K562 (cell line): Measurements from ENCODE around the gene VWA7. TPM values are rescaled to one million over a fixed set of nuclear protein-coding genes. Genes with fewer than 3 reads are reported as not detected.

Experiments used
- CHD1 ChIP-seq: fragments of 200-600 bp; sonication (generic); IDR thresholded peaks from one replicate; pipeline ENCODE4 v1.6.1; 2012; ENCODE audit warnings: mild to moderate bottlenecking, moderate library complexity, low read length, inconsistent platforms
- FOXP1 ChIP-seq: sonication (generic); formaldehyde crosslinking; IDR thresholded peaks from 2 replicates; pipeline ENCODE4 v1.8.0; 2022; ENCODE audit warnings: mild to moderate bottlenecking, missing genetic modification reagents
- GATAD2B ChIP-seq: fragments of 450-650 bp; IDR thresholded peaks from 2 replicates; pipeline ENCODE4 v1.6.1; 2017; ENCODE audit warnings: mild to moderate bottlenecking, borderline replicate concordance
- TCF7L2 ChIP-seq: fragments of 150-350 bp; IDR thresholded peaks from 2 replicates; pipeline ENCODE4 v1.6.1; 2016; ENCODE audit warnings: low read depth, mild to moderate bottlenecking, low read length, moderate library complexity
- TRIM28 ChIP-seq: fragments of 450-650 bp; IDR thresholded peaks from 2 replicates; pipeline ENCODE4 v1.6.1; 2017
- ZBTB17 ChIP-seq: fragments of 450-650 bp; formaldehyde crosslinking; IDR thresholded peaks from 2 replicates; pipeline ENCODE4 v1.4.0; 2020; ENCODE audit warnings: mild to moderate bottlenecking
- ZNF263 ChIP-seq: sonication (generic); formaldehyde crosslinking; IDR thresholded peaks from 2 replicates; pipeline ENCODE4 v1.8.0; 2022; ENCODE audit warnings: mild to moderate bottlenecking, missing genetic modification reagents, borderline replicate concordance
- polyA plus RNA-seq, 8 experiments: library from polyadenylated mRNA; depleted of rRNA in 4 of 8; stranded (reverse) in 5 of 8; unstranded in 3 of 8; fragments of >200 nt; fragmentation: Nextera tagmentation in 2 of 8; fragmentation: Illumina TruSeq in 1 of 8; extraction: Ambion mirVana in 2 of 8; extraction: Trizol in 1 of 8; gene quantifications; 2 replicates each; pipeline versions ENCODE4 v1.2.1 to v1.2.3, GENCODE V29; 2011 to 2014; ENCODE audit warnings: inconsistent platforms in 1 of 8, missing spikeins in 1 of 8
- total RNA-seq, 7 experiments: library from RNA; depleted of rRNA in 6 of 7; stranded (reverse); fragments of >200 nt in 6 of 7; fragmentation: Illumina TruSeq in 2 of 7; extraction: Trizol in 2 of 7; gene quantifications; 2 replicates each; pipeline versions ENCODE4 v1.2.1 to v1.2.3, GENCODE V29; 2011 to 2021; ENCODE audit warnings: low replicate concordance in 1 of 7
- TF ChIP-seq, protein P1 (sequence below), 2 experiments: fragments of 450-650 bp in 1 of 2; sonication (generic) in 1 of 2; formaldehyde crosslinking in 1 of 2; IDR thresholded peaks in 1 of 2; conservative IDR thresholded peaks in 1 of 2; 2 replicates each; pipeline versions ENCODE4 v1.6.1 to v1.8.1; 2016 to 2023; ENCODE audit warnings: mild to moderate bottlenecking in 2 of 2, moderate library complexity in 2 of 2, inconsistent platforms in 1 of 2, missing genetic modification reagents in 1 of 2
- TF ChIP-seq, protein P2 (sequence below): IDR thresholded peaks from 2 replicates; pipeline ENCODE4 v1.6.1; 2012; ENCODE audit warnings: low read depth, low read length, improper control_type of control experiment, borderline replicate concordance
- TF ChIP-seq, protein P3 (sequence below): fragments of 250-450 bp; sonication (Bioruptor Pico); IDR thresholded peaks from 2 replicates; pipeline ENCODE4 v1.5.0; 2020; ENCODE audit warnings: mild to moderate bottlenecking
- TF ChIP-seq, protein P4 (sequence below): fragments of 450-650 bp; IDR thresholded peaks from 2 replicates; pipeline ENCODE4 v1.6.1; 2016; ENCODE audit warnings: low read depth
- TF ChIP-seq, protein P5 (sequence below): fragments of 250-450 bp; sonication (Bioruptor Pico); IDR thresholded peaks from 2 replicates; pipeline ENCODE4 v1.4.0; 2020; ENCODE audit warnings: mild to moderate bottlenecking, moderate library complexity

The VWA7 gene
- total and polyA plus RNA-seq, 9 of the 15 experiments (the other 6 are each of a cell fraction or from before 2014, with no cell fraction given), result 0.18 to 2.9 (median 0.95) TPM

DNA sequence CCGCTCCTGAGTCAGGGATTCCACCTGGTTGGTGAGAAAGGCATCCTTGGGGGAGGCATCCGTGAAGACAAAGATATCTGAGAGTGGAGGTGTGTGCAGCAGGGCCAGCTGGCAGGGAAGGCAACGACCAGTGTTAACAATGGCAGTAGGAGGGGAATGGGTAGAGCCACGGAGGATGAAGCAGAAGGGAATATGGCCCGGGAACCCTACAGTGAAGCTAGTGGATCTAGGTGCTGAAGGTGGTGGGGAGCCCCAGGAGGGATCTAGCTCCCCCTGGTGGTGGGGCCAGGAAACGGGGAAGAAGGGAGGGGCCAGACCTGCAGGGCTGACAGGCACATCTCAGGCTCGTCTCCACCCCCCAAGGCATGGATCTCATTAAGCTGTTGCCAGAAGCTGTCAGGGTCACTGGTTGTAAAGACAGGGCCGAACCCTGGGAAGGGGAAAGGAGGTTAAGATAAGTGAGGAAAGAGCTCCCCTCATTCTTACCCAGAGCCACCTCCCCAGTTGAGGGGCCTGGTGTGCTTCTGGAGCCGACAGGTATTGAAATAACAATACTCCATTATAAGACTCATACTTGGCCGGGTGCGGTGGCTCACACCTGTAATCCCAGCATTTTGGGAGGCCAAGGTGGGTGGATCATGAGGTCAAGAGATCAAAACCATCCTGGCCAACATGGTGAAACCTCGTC lies 7.3 kb downstream of the VWA7 start (continued):
- TF ChIP-seq, protein P1, sequence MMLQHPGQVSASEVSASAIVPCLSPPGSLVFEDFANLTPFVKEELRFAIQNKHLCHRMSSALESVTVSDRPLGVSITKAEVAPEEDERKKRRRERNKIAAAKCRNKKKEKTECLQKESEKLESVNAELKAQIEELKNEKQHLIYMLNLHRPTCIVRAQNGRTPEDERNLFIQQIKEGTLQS (IDR thresholded peaks at IDR 0.05), result no peak
- TF ChIP-seq, protein P1 (CRISPR knock-in tag; conservative IDR thresholded peaks at IDR 0.05), result peak; percentile 69; the same call in 1 of the 2 replicates
- no peak for TF ChIP-seq FOXP1
- TF ChIP-seq, protein P2, sequence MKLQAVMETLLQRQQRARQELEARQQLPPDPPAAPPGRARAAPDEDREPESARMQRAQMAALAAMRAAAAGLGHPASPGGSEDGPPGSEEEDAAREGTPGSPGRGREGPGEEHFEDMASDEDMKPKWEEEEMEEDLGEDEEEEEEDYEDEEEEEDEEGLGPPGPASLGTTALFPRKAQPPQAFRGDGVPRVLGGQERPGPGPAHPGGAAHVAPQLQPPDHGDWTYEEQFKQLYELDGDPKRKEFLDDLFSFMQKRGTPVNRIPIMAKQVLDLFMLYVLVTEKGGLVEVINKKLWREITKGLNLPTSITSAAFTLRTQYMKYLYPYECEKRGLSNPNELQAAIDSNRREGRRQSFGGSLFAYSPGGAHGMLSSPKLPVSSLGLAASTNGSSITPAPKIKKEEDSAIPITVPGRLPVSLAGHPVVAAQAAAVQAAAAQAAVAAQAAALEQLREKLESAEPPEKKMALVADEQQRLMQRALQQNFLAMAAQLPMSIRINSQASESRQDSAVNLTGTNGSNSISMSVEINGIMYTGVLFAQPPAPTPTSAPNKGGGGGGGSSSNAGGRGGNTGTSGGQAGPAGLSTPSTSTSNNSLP, result no peak
- TF ChIP-seq ZBTB17 (CRISPR knock-in tag), result peak; percentile 40; the same call in 1 of the 2 replicates
- no peak for TF ChIP-seq ZNF263 (CRISPR knock-in tag)
- TF ChIP-seq, protein P3, sequence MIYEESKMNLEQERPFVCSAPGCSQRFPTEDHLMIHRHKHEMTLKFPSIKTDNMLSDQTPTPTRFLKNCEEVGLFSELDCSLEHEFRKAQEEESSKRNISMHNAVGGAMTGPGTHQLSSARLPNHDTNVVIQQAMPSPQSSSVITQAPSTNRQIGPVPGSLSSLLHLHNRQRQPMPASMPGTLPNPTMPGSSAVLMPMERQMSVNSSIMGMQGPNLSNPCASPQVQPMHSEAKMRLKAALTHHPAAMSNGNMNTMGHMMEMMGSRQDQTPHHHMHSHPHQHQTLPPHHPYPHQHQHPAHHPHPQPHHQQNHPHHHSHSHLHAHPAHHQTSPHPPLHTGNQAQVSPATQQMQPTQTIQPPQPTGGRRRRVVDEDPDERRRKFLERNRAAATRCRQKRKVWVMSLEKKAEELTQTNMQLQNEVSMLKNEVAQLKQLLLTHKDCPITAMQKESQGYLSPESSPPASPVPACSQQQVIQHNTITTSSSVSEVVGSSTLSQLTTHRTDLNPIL (CRISPR knock-in tag), result no peak
- TF ChIP-seq GATAD2B, result no peak
- no peak for TF ChIP-seq CHD1
- no peak for TF ChIP-seq TCF7L2
- TF ChIP-seq, protein P4, sequence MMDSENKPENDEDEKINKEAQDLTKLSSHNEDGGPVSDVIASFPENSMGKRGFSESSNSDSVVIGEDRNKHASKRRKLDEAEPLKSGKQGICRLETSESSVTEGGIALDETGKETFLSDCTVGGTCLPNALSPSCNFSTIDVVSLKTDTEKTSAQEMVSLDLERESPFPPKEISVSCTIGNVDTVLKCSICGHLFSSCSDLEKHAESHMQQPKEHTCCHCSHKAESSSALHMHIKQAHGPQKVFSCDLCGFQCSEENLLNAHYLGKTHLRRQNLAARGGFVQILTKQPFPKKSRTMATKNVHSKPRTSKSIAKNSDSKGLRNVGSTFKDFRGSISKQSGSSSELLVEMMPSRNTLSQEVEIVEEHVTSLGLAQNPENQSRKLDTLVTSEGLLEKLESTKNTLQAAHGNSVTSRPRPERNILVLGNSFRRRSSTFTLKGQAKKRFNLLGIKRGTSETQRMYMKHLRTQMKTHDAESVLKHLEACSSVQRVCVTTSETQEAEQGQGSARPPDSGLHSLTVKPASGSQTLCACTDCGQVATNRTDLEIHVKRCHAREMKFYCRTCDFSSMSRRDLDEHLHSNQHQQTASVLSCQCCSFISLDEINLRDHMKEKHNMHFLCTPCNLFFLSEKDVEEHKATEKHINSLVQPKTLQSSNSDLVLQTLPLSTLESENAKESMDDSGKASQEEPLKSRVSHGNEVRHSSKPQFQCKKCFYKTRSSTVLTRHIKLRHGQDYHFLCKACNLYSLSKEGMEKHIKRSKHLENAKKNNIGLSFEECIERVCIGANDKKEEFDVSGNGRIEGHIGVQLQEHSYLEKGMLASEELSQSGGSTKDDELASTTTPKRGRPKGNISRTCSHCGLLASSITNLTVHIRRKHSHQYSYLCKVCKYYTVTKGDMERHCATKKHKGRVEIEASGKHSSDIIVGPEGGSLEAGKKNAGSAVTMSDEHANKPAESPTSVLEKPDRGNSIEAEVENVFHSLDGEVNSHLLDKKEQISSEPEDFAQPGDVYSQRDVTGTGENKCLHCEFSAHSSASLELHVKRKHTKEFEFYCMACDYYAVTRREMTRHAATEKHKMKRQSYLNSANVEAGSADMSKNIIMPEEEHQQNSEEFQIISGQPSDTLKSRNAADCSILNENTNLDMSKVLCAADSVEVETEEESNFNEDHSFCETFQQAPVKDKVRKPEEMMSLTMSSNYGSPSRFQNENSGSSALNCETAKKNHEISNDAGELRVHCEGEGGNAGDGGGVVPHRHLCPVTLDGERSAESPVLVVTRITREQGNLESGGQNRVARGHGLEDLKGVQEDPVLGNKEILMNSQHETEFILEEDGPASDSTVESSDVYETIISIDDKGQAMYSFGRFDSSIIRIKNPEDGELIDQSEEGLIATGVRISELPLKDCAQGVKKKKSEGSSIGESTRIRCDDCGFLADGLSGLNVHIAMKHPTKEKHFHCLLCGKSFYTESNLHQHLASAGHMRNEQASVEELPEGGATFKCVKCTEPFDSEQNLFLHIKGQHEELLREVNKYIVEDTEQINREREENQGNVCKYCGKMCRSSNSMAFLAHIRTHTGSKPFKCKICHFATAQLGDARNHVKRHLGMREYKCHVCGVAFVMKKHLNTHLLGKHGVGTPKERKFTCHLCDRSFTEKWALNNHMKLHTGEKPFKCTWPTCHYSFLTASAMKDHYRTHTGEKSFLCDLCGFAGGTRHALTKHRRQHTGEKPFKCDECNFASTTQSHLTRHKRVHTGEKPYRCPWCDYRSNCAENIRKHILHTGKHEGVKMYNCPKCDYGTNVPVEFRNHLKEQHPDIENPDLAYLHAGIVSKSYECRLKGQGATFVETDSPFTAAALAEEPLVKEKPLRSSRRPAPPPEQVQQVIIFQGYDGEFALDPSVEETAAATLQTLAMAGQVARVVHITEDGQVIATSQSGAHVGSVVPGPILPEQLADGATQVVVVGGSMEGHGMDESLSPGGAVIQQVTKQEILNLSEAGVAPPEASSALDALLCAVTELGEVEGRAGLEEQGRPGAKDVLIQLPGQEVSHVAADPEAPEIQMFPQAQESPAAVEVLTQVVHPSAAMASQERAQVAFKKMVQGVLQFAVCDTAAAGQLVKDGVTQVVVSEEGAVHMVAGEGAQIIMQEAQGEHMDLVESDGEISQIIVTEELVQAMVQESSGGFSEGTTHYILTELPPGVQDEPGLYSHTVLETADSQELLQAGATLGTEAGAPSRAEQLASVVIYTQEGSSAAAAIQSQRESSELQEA, result no peak
- TF ChIP-seq TRIM28, result peak; percentile 45; the same call in 1 of the 2 replicates
- TF ChIP-seq, protein P5, sequence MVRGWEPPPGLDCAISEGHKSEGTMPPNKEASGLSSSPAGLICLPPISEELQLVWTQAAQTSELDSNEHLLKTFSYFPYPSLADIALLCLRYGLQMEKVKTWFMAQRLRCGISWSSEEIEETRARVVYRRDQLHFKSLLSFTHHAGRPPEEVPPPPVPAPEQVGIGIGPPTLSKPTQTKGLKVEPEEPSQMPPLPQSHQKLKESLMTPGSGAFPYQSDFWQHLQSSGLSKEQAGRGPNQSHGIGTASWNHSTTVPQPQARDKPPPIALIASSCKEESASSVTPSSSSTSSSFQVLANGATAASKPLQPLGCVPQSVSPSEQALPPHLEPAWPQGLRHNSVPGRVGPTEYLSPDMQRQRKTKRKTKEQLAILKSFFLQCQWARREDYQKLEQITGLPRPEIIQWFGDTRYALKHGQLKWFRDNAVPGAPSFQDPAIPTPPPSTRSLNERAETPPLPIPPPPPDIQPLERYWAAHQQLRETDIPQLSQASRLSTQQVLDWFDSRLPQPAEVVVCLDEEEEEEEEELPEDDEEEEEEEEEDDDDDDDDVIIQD (CRISPR knock-in tag), result no peak
